ENCODE results near the gene ART1.
A peak's percentile ranks its signal among the peaks of the same experiment; 100 is the strongest.
"Not testable (repeated sequence)": the region's sequence is repeated elsewhere in the genome, so short reads cannot be mapped to it uniquely, and the experiment has no call there.

ART1 gene

GRCh38 chr11:3631331-3631730, 13.6 kb upstream of the ART1 start:
- no peak for DNase-seq

GRCh38 chr11:3632070-3632660, 12.8 kb upstream of the ART1 start:
- no peak for DNase-seq

- no peak for DNase-seq
Observed at GRCh38 chr11:3635641-3636375, 9.1 kb upstream of the ART1 start.

GRCh38 chr11:3637201-3637600, 7.7 kb upstream of the ART1 start:
- DNase-seq: no peak

- DNase-seq: no peak
Observed at GRCh38 chr11:3638513-3638912, 6.4 kb upstream of the ART1 start.

GRCh38 chr11:3639841-3640240, 5.1 kb upstream of the ART1 start:
- DNase-seq: no peak

- DNase-seq: no peak
Observed at GRCh38 chr11:3641191-3641590, 3.7 kb upstream of the ART1 start.

GRCh38 chr11:3641701-3642070, 3.2 kb upstream of the ART1 start, which contains the start of gene ART5:
TSS of gene ART5 (minus strand) at chr11:3641992. CDS start at chr11:3641862, 130 bp downstream.
- no peak for DNase-seq

- DNase-seq: peak in 16 of 51 donors; percentile 10 to 54 (median 21)
Observed at GRCh38 chr11:3642071-3642951, 2.6 kb upstream of the ART1 start.

GRCh38 chr11:3643102-3643546, 1.8 kb upstream of the ART1 start:
- DNase-seq: not testable (repeated sequence)

- no peak for DNase-seq
Observed at GRCh38 chr11:3645552-3645951, 624 bp downstream of the ART1 start.

- DNase-seq: not testable (repeated sequence)
Observed at GRCh38 chr11:3648843-3649242, 3.9 kb downstream of the ART1 start.

GRCh38 chr11:3649374-3649773, 4.4 kb downstream of the ART1 start:
- DNase-seq: not testable (repeated sequence)

- not testable (repeated sequence) for DNase-seq
Observed at GRCh38 chr11:3652514-3652913, 7.6 kb downstream of the ART1 start.

GRCh38 chr11:3655547-3655946, 10.6 kb downstream of the ART1 start:
- DNase-seq: no peak

- not testable (repeated sequence) for DNase-seq
Observed at GRCh38 chr11:3657331-3657730, 12.4 kb downstream of the ART1 start.

- no peak for DNase-seq
Observed at GRCh38 chr11:3658252-3658651, 13.3 kb downstream of the ART1 start.

- DNase-seq: no peak
Observed at GRCh38 chr11:3659595-3660515, 14.9 kb downstream of the ART1 start.

GRCh38 chr11:3660960-3661359, 16.0 kb downstream of the ART1 start:
- DNase-seq: no peak

GRCh38 chr11:3662856-3663255, 17.9 kb downstream of the ART1 start:
- no peak for DNase-seq

- DNase-seq: no peak
Observed at GRCh38 chr11:3664032-3664630, 19.2 kb downstream of the ART1 start.

Data from hypothalamus (tissue), 51 donors.